ENCODE data around the gene ABCC2. TPM values are rescaled to one million over a fixed set of nuclear protein-coding genes. Genes with fewer than 3 reads are reported as not detected.
"Not testable (repeated sequence)": the region's sequence is repeated elsewhere in the genome, so short reads cannot be mapped to it uniquely, and the experiment has no call there.

Gene ABCC2
- total RNA-seq, 3 donors from 2014 or later: 0.69 to 1.6 (median 1.6) TPM

DNA sequence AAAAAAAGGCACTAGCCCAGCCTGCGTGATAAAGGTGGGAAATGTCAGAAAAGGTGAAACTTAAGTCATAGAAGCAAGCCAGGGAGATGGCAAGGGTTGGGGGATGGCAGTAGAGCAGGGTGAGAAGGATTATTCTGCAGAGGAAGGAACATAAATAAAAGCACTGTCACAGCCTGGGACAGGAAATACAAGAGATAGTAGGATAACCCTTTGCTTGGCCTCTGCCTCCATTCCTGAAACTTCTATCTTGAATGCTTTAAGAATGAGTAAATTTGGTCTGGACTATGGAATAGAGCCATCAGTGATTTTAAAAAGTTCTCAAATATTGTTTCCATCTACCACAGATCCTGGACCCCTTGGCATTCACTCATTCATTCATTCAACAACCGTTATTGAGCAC lies 50.0 kb downstream of the ABCC2 start:
- intact Hi-C loops (cut with DNase I, micrococcal nuclease): no loop called here

DNA sequence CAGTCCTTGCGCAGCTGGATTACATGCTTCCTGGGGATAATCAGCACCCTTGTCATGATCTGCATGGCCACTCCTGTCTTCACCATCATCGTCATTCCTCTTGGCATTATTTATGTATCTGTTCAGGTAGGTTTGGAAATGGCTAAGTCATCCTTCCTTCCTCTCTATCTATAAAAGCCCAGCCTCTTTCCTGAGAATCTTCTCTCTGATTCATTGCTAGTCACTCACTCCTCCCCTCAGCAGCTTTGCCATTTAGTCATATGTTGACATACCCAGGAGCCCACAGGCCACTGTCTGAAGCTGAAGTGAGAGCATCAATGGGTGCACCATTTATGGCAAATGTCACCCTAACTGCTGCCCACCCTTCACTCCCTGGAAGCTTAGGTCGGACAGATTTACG lies 52.0 kb downstream of the ABCC2 start:
- no peak for ATAC-seq
- intact Hi-C loops (cut with DNase I, micrococcal nuclease): no loop called here
- no peaks in the 10 kb centered on the region for H3K36me3 ChIP-seq (ENCODE audit: low read depth)
- TF ChIP-seq, protein P1, sequence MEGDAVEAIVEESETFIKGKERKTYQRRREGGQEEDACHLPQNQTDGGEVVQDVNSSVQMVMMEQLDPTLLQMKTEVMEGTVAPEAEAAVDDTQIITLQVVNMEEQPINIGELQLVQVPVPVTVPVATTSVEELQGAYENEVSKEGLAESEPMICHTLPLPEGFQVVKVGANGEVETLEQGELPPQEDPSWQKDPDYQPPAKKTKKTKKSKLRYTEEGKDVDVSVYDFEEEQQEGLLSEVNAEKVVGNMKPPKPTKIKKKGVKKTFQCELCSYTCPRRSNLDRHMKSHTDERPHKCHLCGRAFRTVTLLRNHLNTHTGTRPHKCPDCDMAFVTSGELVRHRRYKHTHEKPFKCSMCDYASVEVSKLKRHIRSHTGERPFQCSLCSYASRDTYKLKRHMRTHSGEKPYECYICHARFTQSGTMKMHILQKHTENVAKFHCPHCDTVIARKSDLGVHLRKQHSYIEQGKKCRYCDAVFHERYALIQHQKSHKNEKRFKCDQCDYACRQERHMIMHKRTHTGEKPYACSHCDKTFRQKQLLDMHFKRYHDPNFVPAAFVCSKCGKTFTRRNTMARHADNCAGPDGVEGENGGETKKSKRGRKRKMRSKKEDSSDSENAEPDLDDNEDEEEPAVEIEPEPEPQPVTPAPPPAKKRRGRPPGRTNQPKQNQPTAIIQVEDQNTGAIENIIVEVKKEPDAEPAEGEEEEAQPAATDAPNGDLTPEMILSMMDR (IDR thresholded peaks at IDR 0.05): no peak
- H3K9me3 ChIP-seq: no peaks in the 10 kb centered on the region
- no peaks in the 10 kb centered on the region for H3K4me1 ChIP-seq (ENCODE audit: low read depth)
- no peak overlapping the region for H3K4me3 ChIP-seq
- no peak for DNase-seq

More for the DNA sequence above, 50.0 kb downstream of the ABCC2 start:
- Histone ChIP-seq H3K9me3 (no peaks in the 10 kb centered on the region), H3K36me3 (ENCODE audit: low read depth) (no peaks in the 10 kb centered on the region), H3K4me3 (no peak overlapping the region), H3K4me1 (ENCODE audit: low read depth) (no peaks in the 10 kb centered on the region)
- TF ChIP-seq, protein P1 (IDR thresholded peaks at IDR 0.05): no peak
- no peak for DNase-seq
- no peak for ATAC-seq

DNA sequence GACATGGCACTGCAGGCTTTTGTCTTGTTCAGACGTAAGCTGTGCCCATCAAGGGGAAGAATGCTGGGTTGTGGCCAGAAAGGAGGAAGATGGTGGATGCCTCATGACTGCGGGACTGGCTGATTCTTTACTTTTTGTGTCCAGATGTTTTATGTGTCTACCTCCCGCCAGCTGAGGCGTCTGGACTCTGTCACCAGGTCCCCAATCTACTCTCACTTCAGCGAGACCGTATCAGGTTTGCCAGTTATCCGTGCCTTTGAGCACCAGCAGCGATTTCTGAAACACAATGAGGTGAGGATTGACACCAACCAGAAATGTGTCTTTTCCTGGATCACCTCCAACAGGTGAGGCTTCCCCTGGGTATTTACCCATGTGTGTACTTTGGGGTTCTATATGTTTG lies 53.5 kb downstream of the ABCC2 start:
- DNase-seq (no peak), ATAC-seq (no peak)
- intact Hi-C loops (cut with DNase I, micrococcal nuclease): no loop called here
- no peaks in the 10 kb centered on the region for H3K36me3 ChIP-seq (ENCODE audit: low read depth)
- TF ChIP-seq, protein P1 (IDR thresholded peaks at IDR 0.05): no peak
- H3K9me3 ChIP-seq: no peaks in the 10 kb centered on the region
- no peak overlapping the region for H3K4me3 ChIP-seq
- no peaks in the 10 kb centered on the region for H3K4me1 ChIP-seq (ENCODE audit: low read depth)

DNA sequence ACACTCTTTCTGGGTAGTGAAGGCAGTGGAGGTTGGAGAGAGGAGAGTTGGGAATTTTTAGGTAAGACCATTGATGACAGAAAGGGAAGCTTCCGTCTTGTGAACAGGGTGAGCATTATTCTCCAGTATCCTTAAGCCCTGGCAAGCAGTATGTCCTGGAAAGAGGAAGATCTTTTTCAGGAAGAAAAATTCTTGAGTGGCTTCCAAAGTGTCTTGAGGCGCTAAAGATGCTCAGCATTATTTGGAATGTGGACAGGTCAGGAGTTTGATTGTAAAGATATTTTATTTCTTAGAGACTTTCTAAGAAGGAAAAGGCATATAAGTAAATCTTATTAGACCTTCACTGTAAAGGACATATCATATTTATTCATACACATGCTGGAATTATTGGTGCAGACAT lies 54.3 kb downstream of the ABCC2 start:
- intact Hi-C loops (cut with DNase I, micrococcal nuclease): no loop called here
- ATAC-seq: no peak
- H3K4me3 ChIP-seq: no peak overlapping the region
- no peaks in the 10 kb centered on the region for H3K36me3 ChIP-seq (ENCODE audit: low read depth)
- no peaks in the 10 kb centered on the region for H3K4me1 ChIP-seq (ENCODE audit: low read depth)
- no peaks in the 10 kb centered on the region for H3K9me3 ChIP-seq
- TF ChIP-seq, protein P1 (IDR thresholded peaks at IDR 0.05): no peak
- DNase-seq: no peak

DNA sequence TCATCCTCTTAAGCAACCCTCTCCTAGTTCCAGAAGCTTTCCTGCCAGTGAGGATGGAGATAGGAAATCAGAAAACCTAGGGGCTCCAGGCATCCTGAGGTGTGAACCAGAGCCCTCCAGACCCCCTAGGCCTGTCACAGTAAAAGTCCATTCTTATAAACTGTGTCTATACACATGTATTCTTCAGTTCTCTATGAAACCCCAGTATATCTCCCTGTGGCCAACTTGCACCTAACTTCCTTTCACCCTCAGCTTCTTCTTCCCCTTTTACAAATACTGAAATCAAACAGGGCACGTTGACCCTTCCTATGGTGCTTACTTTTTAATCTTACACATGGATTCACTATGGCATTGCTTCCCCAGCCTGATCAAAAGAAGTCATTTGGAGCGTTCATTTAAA lies 58.4 kb downstream of the ABCC2 start:
- H3K4me3 ChIP-seq; H3K9me3 ChIP-seq; ATAC-seq; intact Hi-C loops (cut with DNase I, micrococcal nuclease); H3K36me3 ChIP-seq (ENCODE audit: low read depth); H3K4me1 ChIP-seq (ENCODE audit: low read depth); DNase-seq: not testable (repeated sequence)

DNA sequence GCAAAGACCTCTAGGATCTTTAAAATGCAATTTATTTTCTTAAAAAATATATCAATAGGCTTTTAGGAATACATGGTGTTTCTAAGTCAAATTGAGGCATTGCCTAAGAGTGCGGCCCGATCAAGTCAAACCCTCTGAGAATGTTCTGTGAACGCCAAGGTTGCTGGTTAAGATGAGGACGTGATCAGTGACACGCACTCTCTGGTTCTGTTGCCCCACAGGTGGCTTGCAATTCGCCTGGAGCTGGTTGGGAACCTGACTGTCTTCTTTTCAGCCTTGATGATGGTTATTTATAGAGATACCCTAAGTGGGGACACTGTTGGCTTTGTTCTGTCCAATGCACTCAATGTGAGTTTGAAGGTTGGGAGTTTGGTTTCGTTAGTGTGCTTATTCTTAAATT lies 59.3 kb downstream of the ABCC2 start:
- DNase-seq (no peak), ATAC-seq (no peak)
- no peaks in the 10 kb centered on the region for H3K36me3 ChIP-seq (ENCODE audit: low read depth)
- TF ChIP-seq, protein P1 (IDR thresholded peaks at IDR 0.05): no peak
- H3K4me1 ChIP-seq (ENCODE audit: low read depth): no peaks in the 10 kb centered on the region
- H3K4me3 ChIP-seq: no peak overlapping the region
- H3K9me3 ChIP-seq: no peaks in the 10 kb centered on the region
- intact Hi-C loops (cut with DNase I, micrococcal nuclease): no loop called here

Measured in mucosa of descending colon (tissue), 3 donors.